ENCODE measurements around the gene PDE4D. TPM values are rescaled to one million over a fixed set of nuclear protein-coding genes. Genes with fewer than 3 reads are reported as not detected.

PDE4D gene
- total RNA-seq, 1 experiment from 2014 or later, result 3.3 TPM

- CTCF ChIA-PET, result interaction anchor here (1.0 kb wide), 1 partner anchor 605 kb away, joined by 3 read pairs; no protein-coding TSS in a partner anchor
- Mint-ChIP-seq H3K4me1 (peaks cover 20% of the 10 kb centered on the region), H3K9me3 (no peaks in the 10 kb centered on the region), H3K27me3 (ENCODE audit: low read depth) (no peaks in the 10 kb centered on the region), H3K36me3 (no peaks in the 10 kb centered on the region), H3K27ac (no peak overlapping the region), H3K4me3 (no peak overlapping the region)
- TF ChIP-seq PREB (CRISPR knock-in tag; IDR thresholded peaks at IDR 0.05; ENCODE audit: borderline replicate concordance) (no peak), GABPB1 (CRISPR knock-in tag; IDR thresholded peaks at IDR 0.05) (no peak), CBFB (CRISPR knock-in tag; IDR thresholded peaks at IDR 0.05; ENCODE audit: low read depth) (no peak), NR3C1 (CRISPR knock-in tag; conservative IDR thresholded peaks at IDR 0.05; ENCODE audit: low read depth) (no peak), ZNF423 (CRISPR knock-in tag; IDR thresholded peaks at IDR 0.05) (no peak), ARID4B (CRISPR knock-in tag; IDR thresholded peaks at IDR 0.05; ENCODE audit: borderline replicate concordance) (no peak), ZNF532 (CRISPR knock-in tag; IDR thresholded peaks at IDR 0.05; ENCODE audit: borderline replicate concordance) (no peak), RELA (CRISPR knock-in tag; IDR thresholded peaks at IDR 0.05; ENCODE audit: borderline replicate concordance) (no peak), NFYB (CRISPR knock-in tag; conservative IDR thresholded peaks at IDR 0.05; ENCODE audit: low read depth) (no peak), ZNF281 (CRISPR knock-in tag; IDR thresholded peaks at IDR 0.05) (no peak), ATF3 (CRISPR knock-in tag; conservative IDR thresholded peaks at IDR 0.05) (no peak), TEAD1 (CRISPR knock-in tag; IDR thresholded peaks at IDR 0.05) (no peak), ZNF425 (CRISPR knock-in tag; conservative IDR thresholded peaks at IDR 0.05) (no peak)
- DNase-seq (ENCODE audit: low spot score), result no peak
- POLR2A ChIA-PET, result no interaction called here
- no peak for ATAC-seq
These were observed 100.4 kb downstream of the PDE4D start for GRCh38 chr5:59792983-59793585.
